Stimulated activated CD8-positive, alpha-beta memory T cell treated with anti-CD3 and anti-CD28 coated beads, Interleukin-12 subunit alpha, Interleukin-12 subunit beta, amount 100 ng/mL, for 24 hours (primary cell): ENCODE results near the gene TYW1.
"Not testable (repeated sequence)": the region's sequence is repeated elsewhere in the genome, so short reads cannot be mapped to it uniquely, and the experiment has no call there.

ENCODE experiments used
- DNase-seq: peaks from one replicate; pipeline ENCODE4 v3.0.0-alpha.2; 2020; ENCODE audit errors: extremely low read depth

The TYW1 gene

DNA sequence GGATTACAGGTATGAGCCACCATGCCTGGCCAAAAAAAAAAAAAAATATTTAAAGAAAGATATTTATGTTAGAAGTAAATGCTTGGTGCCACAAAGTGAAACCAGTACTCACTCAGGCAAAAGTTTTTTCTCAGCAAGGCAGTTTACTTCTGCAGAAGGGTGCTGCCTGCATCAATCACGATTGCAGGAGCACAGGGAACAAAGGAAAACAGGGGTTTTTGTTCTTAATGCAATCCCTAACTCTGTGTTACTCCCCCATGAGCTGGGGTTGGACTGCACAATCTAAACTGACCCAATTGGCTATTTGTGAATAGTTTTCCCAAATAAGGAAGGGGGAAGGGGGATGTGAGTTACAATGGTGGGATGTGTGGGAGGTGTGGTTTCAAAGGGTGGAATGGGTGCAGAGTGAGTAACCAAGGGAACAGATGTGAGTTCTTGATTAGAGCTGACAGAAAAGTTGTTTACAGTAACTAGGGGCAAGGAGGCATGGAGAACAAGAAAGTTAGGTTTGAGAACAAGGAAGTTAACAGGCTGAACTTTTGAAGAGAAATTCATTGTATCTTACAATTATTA, 255.4 kb downstream of the TYW1 start:
- DNase-seq: no peak

GRCh38 chr7:67255076-67255475, 258.4 kb downstream of the TYW1 start:
- not testable (repeated sequence) for DNase-seq

DNA sequence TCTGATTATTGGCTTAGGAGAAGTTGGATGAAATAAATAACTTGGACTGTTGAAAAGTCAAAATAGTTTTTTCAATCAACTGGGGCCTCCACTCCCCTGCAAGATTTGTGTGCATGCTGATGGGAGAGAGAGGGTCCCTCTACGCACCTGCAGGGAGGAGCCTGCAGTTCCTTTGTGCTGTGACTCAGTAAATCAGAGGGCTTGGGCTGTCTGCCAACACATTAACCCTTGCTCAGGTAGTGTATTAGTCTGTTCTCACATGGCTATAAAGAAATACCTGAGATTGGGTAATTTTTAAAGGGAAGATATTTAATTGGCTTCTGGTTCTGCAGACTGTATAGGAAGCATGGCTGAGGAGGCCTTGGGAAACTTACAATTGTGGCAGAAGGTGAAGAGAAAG, 261.1 kb downstream of the TYW1 start:
- not testable (repeated sequence) for DNase-seq

- DNase-seq: not testable (repeated sequence)
Observed at GRCh38 chr7:67259363-67259762, 262.7 kb downstream of the TYW1 start.

- DNase-seq: not testable (repeated sequence)
Observed at GRCh38 chr7:67260166-67260586, 263.5 kb downstream of the TYW1 start.

GRCh38 chr7:67264000-67264399, 267.4 kb downstream of the TYW1 start:
- not testable (repeated sequence) for DNase-seq

- not testable (repeated sequence) for DNase-seq
Observed at GRCh38 chr7:67266070-67266469, 269.4 kb downstream of the TYW1 start.

DNA sequence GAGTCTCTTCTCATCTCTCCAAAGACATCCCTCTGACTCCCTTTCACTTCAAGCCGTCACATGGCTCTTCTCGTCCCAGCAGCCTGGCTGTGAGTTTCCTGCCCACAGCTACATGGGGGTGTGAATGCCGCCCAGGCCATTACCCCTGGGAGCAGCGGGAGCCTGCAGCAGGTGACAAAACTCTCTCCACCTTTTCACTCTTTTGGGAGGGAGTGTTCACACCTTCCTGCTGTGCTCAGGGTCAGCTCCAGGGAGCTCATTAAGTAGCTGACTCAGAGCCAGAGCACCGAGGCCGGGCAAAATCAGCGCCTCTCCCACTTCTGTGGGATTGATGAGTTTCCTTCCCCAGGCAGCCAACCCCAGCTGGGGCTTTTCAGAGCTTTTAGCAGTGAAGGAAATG, 271.3 kb downstream of the TYW1 start:
- no peak for DNase-seq

GRCh38 chr7:67269916-67270315, 273.3 kb downstream of the TYW1 start:
- not testable (repeated sequence) for DNase-seq
